K562 (cell line): ENCODE data around the gene ETS2. TPM values are rescaled to one million over a fixed set of nuclear protein-coding genes. Genes with fewer than 3 reads are reported as not detected.

Experiments used
- DIDO1 ChIP-seq: fragments of 450-650 bp; IDR thresholded peaks from 2 replicates; pipeline ENCODE4 v1.6.1; 2016; ENCODE audit warnings: low read depth, missing biosample characterization, missing genetic modification characterization
- MGA ChIP-seq: fragments of 450-650 bp; IDR thresholded peaks from 2 replicates; pipeline ENCODE4 v1.6.1; 2016; ENCODE audit warnings: mild to moderate bottlenecking, moderate library complexity
- SRSF3 ChIP-seq: fragments of 200-400 bp; formaldehyde crosslinking; IDR thresholded peaks from 2 replicates; pipeline ENCODE4 v1.6.1; 2016; ENCODE audit warnings: mild to moderate bottlenecking, low read length, moderate library complexity; ENCODE audit not compliant: insufficient read depth
- ZNF121 ChIP-seq: sonication (generic); formaldehyde crosslinking; conservative IDR thresholded peaks from 2 replicates; pipeline ENCODE4 v1.8.0; 2022; ENCODE audit warnings: missing genetic modification reagents
- ZNF407 ChIP-seq: fragments of 450-650 bp; IDR thresholded peaks from 2 replicates; pipeline ENCODE4 v1.6.1; 2016; ENCODE audit warnings: low read depth
- ZNF780A ChIP-seq: fragments of 250-450 bp; sonication (Bioruptor Pico); IDR thresholded peaks from 2 replicates; pipeline ENCODE4 v1.5.0; 2021; ENCODE audit warnings: mild to moderate bottlenecking
- polyA plus RNA-seq, 8 experiments: library from polyadenylated mRNA; depleted of rRNA in 4 of 8; stranded (reverse) in 5 of 8; unstranded in 3 of 8; fragments of >200 nt; fragmentation: Nextera tagmentation in 2 of 8; fragmentation: Illumina TruSeq in 1 of 8; extraction: Ambion mirVana in 2 of 8; extraction: Trizol in 1 of 8; gene quantifications; 2 replicates each; pipeline versions ENCODE4 v1.2.1 to v1.2.3, GENCODE V29; 2011 to 2014; ENCODE audit warnings: inconsistent platforms in 1 of 8, missing spikeins in 1 of 8
- total RNA-seq, 7 experiments: library from RNA; depleted of rRNA in 6 of 7; stranded (reverse); fragments of >200 nt in 6 of 7; fragmentation: Illumina TruSeq in 2 of 7; extraction: Trizol in 2 of 7; gene quantifications; 2 replicates each; pipeline versions ENCODE4 v1.2.1 to v1.2.3, GENCODE V29; 2011 to 2021; ENCODE audit warnings: low replicate concordance in 1 of 7

Gene ETS2
- total and polyA plus RNA-seq, 9 of the 15 experiments (the other 6 are each of a cell fraction or from before 2014, with no cell fraction given) = 1.7 to 24.4 (median 12.2) TPM

- TF ChIP-seq DIDO1 (tag) = 0 out of 2 replicates have a peak, but pooled peaks have one; percentile 54
- no peak for TF ChIP-seq ZNF407
- TF ChIP-seq SRSF3 = no peak
- TF ChIP-seq ZNF121 (CRISPR knock-in tag) = no peak
- no peak for TF ChIP-seq ZNF780A
- TF ChIP-seq MGA = peak; percentile 8; the same call in 1 of the 2 replicates
These were observed 25.2 kb downstream of the ETS2 start (continued) for GRCh38 chr21:38830671-38831525.
